Adrenal gland (tissue), 5 donors: ENCODE data around the gene PGK2.

Experiments used
- CTCF ChIP-seq, 6 experiments: fragments of 450-650 bp in 4 of 6; fragments of 200-600 bp in 2 of 6; sonication (generic) in 1 of 6; IDR thresholded peaks; 1 replicate in 5 of 6; 2 replicates in 1 of 6; pipeline versions ENCODE4 v1.5.1 to v1.8.0; 2016 to 2021; ENCODE audit warnings: antibody characterized with exemption in 6 of 6, mild to moderate bottlenecking in 2 of 6, moderate library complexity in 1 of 6
- POLR2A ChIP-seq, 2 donors: fragments of 450-650 bp; IDR thresholded peaks; one replicate each; pipeline ENCODE4 v1.6.1; 2017; ENCODE audit warnings: antibody characterized with exemption in 2 of 2, mild to moderate bottlenecking in 2 of 2, moderate library complexity in 1 of 2
- donor health status: DM: no; HTN: no; CAD: no.

GRCh38 chr6:49833386-49833785, 46.3 kb upstream of the PGK2 start:
- TF ChIP-seq CTCF (IDR thresholded peaks at IDR 0.05): no peak
- TF ChIP-seq POLR2A (IDR thresholded peaks at IDR 0.05): no peak
